ENCODE data around the gene SLC24A2.

The SLC24A2 gene

DNA sequence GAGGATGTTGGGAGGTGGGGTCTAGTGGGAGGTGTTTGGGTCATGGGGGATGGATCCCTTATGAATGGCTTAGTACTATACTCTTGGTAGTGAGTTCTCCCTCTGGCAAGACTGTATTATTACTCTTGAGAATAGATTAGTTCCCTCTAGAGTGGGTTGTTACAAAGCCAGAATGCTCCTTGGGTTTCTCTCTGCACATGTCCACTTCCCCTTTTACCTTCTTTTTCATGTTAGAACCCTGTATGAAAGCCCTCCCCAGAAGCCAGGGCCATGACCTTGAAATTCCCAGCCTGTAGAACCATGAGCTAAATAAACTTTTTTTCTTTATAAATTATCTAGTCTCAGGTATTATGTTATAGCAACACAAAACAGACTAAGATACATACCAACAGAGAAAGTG is 31.1 kb downstream of the SLC24A2 start:
- peak; percentile 34 for DNase-seq

DNA sequence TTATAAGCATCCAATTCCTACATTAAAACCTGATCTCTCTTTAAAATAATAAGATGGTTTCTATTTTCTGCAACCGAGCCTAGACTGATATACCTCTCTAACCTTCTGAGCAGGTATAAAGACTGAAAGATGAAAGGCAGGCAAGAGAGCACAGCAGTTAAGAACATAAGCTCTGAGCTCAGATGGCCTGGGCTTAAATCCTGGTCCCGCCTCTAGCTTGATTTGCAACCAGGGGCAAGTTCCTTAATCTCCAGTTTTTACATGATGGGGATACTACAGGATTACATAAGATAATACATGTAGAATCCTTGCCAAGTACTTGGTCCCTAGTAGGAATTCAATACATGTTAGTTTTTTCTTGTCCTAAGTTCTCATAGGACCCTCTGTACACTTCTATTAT is 33.9 kb downstream of the SLC24A2 start:
- DNase-seq, result no peak

DNA sequence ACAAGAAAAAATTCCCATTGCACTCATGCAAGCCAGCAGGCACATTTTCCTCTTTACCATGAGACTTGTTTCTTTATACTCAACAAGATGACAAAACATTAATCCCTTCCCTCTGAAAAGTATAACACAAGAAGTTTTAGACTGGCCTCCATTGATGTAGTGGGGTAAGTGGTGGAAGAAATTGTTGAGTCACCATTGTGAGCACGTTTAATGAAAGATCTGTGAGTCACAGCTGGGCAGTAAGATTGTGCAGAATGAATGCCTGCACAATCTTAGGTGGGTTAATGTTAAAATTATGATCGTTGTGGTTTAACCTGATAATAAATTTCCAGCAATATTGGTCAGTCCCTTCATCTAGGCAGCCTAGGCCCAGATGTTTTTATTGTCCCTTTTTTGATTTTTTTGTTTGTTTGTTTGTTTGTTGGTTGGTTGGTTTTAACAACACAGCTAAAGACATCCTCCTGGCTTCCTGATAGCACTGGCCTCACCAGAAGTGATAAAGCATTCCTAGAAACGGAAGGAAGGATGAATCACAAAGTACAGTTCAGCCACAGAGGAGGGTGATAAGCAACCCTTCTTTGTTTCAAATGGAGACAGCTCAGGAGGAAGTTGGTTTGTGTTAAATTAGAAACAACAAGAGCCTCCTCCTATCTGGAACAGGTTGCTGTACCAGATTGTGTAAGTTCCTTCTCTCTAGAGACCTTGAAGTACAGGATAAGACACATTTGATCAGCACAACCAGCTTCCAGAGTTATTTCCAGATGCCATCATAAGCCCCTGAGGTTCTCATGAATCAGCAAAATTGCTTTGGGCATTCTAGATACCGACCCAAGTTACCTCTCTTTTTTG is 40.3 kb downstream of the SLC24A2 start:
- no peak for DNase-seq

DNA sequence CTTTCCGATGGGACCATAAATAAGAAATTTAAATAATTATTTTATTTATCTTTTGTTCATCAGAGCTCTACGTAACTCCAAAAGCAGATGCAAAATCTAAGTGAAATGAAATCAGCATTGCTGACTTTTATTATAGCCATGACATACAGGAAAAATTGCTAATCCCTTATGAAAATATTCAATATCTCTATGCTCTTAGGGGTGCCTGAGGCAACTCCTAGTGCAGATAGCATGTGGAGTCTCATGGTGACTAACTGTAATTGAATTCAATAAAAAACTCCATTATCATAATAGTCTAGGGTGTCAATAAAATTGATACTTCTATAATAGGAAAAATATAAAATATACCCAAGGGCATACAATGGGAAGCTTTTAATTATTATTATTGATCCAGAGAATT is 42.6 kb downstream of the SLC24A2 start:
- no peak for DNase-seq

DNA sequence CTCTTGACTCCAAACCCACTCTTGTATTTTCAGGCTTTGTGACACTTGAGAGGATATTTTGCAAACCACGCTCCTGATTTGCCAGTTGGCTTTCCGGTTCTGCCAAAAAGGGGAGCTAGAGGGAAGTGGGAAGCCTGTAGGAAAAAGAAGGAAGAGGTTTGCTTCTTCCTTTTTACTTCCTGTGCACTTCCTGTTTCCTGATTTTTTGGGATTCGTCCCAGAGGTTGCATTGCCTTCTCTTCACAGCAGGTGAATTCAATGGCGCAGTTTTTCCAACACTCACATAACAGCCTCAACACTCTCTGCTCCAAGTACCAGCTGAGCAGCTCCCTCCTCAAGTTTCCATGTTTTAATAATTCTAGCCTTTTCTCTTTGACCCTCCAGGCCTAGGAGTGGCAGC is 47.7 kb downstream of the SLC24A2 start:
- no peak for DNase-seq

Data from NCI-H69 (cell line).